HG03354 (cell line): ENCODE results near the gene SYNE4.
"Not testable (repeated sequence)": the region's sequence is repeated elsewhere in the genome, so short reads cannot be mapped to it uniquely, and the experiment has no call there.

Source experiments
- ATAC-seq: cut with Tn5 transposase; IDR thresholded peaks from one replicate; pipeline ENCODE4 v1.9.1; 2021; ENCODE audit warnings: mild to moderate bottlenecking; ENCODE audit not compliant: unreplicated experiment, poor library complexity, severe bottlenecking

Gene SYNE4, protein sequence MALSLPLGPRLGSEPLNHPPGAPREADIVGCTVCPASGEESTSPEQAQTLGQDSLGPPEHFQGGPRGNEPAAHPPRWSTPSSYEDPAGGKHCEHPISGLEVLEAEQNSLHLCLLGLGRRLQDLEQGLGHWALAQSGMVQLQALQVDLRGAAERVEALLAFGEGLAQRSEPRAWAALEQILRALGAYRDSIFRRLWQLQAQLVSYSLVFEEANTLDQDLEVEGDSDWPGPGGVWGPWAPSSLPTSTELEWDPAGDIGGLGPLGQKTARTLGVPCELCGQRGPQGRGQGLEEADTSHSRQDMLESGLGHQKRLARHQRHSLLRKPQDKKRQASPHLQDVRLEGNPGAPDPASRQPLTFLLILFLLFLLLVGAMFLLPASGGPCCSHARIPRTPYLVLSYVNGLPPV

DNA sequence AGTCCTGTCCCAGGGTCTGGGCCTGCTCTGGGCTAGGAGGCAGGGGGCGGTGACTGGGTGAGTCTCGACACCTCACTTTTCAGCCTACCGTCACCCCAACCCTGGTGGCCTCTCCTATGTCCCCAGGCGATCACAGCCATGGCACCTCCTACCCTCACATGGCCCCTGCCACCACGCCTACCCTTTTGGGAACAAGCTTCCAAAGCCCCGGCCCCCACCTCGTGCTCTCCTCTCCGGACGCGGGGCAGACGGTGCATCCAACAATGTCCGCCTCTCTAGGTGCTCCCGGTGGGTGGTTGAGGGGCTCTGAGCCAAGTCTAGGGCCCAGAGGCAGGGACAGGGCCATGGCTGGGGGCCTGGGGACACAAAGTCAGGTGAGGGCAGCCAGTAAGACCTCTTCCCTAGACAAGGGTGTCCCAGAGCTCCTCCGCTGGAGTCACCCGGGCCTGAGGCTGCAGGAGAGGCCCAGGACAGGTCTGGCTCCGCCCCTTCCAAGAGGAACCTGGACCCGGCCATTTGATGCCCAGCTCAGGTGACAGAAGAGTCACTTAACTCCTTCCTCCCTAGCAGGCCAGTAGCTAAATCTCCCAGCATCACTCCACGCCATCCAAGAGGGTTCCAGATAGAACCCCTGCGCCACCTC lies at the start of gene SYNE4:
TSS of gene SYNE4 (minus strand) at position 478 of the 643 bp plus-strand sequence. CDS start at position 346, 132 bp downstream.
- ATAC-seq, result no peak

DNA sequence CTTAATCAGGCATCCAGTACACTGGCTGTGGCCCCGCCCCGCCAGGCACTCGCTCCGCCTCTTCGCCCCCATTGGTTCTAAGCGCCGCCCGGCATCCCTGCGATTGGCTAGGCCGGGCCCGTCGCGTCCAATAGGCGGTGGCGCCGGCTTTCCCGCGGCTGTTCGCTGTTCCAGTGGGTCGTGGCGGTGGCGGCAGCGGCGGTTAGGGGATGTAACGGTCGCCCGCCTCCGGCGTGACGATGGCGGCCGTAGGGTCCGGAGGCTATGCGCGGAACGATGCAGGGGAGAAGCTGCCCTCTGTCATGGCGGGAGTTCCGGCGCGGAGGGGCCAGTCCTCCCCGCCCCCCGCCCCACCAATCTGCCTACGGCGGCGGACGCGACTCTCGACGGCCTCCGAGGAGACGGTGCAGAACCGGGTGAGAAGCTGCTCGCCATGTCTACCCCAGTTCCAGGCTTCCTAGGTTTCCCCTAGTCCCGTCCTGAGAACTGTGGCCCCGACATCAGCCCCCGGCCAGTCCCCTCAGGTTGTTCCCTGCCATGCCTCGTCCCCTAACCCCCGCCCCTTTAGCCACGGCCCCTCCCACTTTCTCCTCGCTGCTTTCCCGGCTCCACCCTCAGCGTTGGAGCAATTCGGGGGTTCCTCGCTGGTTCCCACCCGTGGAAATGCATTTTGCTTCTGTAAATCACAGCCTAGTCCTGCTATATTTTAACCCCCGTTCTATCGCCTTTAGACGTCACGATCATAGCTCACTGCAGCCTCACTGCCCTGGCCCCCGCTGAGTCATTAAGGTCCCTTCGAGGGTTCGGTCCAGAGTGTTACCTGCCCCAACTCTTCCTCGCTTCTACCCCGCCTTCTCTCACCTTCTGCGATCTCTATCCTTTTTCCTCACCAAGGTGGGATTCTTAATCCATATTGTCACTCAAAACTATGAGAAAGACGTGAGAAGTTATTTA lies 46.4 kb upstream of the SYNE4 start, which contains the start of gene WDR62:
TSS of gene WDR62 (plus strand) at position 165 of the 954 bp plus-strand sequence. CDS start at position 240, 75 bp downstream.
- ATAC-seq, result peak; percentile 75

DNA sequence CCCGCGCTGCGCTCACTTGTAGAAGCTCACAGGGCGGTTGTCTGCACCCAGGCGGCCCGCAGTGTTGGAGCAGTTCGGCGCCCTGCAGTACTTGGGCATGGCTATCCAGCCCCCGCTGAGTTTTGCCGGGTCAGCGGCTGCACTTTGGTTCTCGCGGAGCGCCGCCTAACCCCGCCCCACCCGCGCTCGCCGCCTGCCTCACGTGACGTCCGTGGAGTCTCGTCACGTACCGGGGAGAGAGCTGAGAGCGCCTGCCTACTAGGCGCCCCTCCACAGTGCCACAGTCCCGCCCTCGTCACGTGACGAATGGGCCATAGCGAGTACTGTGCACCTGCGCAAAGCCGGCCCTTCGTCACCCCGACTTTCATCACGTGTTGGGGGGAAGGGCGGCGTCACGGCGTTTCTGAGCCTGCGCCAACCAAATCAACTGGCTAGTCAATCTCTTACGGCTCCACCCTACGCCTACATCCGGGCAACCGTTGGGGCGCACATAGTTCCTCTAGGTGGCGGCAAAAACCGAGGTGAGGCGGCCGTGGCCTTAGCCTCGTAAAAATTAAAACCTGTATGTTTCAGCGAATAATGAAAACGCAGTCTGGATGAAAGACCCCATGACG lies 45.6 kb upstream of the SYNE4 start, which contains the start of gene THAP8:
TSS of gene THAP8 (minus strand) at position 167 of the 614 bp plus-strand sequence. CDS start at position 99, 68 bp downstream.
- ATAC-seq, result peak; percentile 86

DNA sequence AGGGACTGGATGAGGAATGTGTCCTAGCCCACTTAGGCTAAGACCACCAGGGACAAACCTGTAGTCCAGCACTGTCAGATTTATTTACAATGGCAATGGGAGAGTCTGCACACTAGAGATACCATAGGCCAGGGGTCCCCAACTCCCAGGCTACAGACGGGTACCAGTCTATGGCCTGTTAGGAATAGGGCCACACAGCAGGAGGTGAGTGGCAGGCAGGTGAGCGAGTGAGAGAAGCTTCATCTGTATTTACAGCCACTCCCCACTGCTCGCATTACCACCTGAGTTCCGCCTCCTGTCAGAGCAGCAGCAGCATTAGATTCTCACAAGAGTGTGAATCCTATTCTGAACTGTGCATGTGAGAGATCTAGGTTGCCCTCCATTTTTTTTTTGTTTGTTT lies 43.0 kb upstream of the SYNE4 start:
- ATAC-seq, result no peak

DNA sequence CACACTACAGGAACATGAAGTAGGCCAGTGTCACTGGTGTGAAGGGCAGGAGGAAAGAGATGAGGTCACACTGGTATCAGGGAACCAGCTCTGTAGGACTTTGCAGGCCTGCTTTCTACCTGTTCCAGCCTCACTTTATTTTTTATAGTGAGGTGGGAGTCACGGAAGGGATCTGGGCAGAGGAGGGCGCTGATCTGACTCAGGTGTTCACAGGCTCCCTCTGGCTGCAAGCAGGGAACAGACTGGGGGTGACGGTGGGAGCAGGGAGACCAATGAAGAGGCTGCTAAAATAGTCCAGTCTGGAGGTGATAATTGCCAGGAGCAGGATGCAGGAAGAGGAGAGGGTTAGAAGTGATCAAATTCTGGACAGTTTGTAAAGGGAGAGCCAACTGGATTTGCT lies 42.6 kb upstream of the SYNE4 start:
- no peak for ATAC-seq

DNA sequence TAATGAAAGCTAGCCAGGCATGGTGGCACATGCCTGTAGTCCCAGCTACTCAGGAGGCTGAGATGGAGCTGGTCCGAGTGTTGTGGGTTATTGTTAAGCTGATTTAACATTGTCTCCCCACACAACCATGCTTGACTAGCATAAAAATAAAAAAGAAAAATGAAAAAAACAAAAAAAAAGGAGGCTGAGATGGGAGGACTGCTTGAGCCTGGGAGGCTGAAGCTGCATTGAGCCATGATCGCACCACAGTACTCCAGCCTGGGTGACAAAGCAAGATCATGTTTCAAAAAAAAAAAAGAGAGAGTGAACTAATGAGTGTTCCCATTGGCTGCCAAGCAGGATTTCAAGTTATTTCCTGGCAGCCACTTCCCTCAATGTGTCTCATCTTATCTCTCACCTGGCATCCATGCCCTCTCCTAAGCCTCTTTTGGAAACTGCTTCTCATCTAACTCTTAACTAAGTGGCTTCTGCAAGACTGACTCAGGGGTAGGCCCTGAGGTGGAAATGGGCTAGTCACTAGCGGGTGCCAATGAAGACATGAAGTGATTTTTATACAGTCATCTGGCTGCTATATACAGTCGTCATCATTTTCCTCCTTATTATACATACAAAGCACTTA lies 40.6 kb upstream of the SYNE4 start:
- ATAC-seq, result no peak

GRCh38 chr19:36047835-36048234 lies 39.2 kb upstream of the SYNE4 start:
- ATAC-seq, result no peak

DNA sequence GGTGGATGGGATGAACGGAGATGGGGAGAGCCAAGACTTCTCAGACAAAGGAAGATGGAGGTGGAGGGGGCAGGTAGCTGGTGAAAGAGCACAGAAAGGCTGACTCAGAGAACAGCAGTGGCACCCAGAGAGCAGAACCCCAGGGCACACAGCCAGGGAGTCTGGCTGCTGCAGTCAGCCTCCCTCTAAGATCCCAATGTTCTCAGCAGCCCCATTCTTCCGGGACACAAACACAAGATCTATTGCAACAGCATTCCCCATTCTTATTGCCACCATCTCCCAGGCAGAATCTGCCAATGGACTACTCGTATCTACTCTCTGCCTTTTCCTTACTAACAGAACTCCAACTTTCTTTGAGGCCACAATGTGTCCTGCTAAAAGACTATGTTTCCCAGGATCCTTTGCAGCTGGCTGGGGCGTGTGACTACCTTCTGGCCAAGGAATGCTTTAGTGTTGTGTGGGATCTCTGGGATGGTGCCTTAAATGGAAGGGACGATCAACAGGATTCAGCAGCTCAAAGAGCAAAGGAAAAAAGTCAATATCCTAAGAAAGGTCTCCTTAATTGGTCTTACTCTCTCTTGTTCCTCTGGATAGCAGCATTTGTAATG lies 37.9 kb upstream of the SYNE4 start:
- no peak for ATAC-seq

- no peak for ATAC-seq
These were observed 35.3 kb upstream of the SYNE4 start for GRCh38 chr19:36043952-36044351.

DNA sequence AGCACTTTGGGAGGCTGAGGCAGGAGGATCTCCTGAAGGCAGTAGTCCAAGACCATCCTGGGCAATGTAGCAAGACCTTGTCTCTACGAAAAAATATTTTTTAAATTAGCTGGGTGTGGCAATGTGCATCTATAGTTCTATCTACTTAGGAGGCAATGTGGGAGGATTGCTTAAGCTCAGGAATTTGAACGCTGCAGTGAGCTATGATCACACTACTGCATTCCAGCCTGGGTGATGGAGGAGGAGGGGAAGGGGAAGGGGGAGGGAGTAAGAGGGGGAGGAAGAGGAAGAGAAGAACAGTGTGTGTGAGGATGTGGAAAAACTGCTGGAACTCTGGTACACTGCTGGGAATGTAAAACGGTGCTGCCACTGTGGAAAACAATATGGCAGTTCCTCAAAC lies 33.2 kb upstream of the SYNE4 start:
- no peak for ATAC-seq

DNA sequence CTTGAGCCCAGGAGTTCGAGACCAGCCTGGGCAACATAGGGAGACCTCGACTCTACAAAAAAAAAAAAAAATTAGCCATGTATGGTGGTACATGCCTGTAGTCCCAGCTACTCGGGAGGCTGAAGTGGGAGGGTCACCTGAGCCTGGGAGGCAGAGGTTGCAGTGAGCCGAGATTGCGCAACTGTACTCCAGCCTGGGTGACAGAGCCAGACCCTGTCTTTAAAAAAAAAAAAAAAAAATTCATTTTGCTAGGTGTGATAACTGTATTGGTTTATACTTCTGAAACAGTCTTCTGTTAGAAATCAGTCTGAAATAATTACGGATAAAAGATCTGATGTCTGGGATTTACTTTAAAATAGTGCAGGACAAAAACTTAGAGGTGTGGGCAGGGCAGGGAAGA lies 32.5 kb upstream of the SYNE4 start:
- ATAC-seq, result not testable (repeated sequence)

DNA sequence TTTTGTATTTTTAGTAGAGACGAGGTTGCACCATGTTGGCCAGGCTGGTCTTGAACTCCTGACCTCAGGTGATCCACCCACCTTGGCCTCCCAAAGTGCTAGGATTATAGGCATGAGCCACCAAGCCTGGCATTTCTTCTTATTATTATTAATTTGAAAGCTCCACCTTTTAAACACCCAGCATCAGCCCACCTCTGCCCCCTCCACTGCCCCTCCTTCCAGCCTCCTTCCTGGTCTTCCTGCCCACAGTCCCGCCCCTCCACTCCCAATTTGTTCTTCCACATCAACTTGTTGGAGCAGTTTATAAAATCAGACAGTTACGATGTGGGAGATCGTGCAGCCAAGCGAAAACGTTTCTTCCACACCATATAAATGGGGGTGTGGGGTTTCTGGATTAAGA lies 31.9 kb upstream of the SYNE4 start:
- ATAC-seq, result no peak

DNA sequence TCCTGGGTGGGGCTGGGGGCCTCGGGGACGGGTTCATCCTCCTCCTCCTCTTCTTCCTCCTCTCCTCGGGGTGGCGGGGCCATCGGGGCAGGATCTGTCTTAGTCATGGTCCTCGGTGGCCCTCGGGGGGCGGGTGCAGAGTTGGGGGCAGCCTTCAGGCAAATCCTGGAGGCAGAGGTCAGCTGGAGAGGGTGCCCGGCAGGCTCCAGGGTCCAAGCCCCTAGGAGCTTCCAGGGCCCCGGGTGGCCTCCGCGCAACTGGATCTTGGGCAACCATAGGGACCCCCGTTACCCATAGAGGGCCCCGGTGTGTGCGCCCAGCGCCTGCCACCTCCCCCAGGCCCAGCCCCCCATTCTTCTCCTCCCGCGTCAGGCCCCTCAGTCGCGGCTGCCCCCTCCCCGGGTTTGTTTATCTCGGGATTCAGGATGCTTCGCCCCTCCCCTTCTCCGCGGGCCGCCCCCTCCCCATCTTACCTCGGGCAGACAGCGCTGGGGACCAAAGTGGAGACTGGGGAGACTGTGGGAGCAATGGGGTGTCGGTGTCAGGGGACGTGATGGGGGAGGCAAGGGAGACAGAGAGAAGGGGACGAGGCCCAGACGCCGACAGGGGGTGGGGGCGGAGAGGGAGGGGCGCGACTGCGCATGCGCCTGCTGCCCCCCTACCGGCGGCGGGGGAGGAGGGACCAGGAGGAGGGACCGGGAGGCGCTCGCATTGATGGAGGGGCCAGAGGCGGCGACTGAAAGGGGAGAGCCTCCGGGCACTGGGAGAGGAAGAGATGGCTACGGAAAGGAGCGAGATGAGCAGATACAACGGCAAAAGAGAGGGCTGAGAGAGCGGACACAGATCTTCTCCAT lies 23.9 kb upstream of the SYNE4 start, which contains the start of gene CLIP3:
TSS of gene CLIP3 (minus strand) at position 623 of the 854 bp plus-strand sequence. CDS start at position 107, 516 bp downstream.
- no peak for ATAC-seq

GRCh38 chr19:36031308-36031707 lies 22.7 kb upstream of the SYNE4 start:
- ATAC-seq, result no peak

GRCh38 chr19:36030264-36031148 lies 21.9 kb upstream of the SYNE4 start:
- no peak for ATAC-seq

DNA sequence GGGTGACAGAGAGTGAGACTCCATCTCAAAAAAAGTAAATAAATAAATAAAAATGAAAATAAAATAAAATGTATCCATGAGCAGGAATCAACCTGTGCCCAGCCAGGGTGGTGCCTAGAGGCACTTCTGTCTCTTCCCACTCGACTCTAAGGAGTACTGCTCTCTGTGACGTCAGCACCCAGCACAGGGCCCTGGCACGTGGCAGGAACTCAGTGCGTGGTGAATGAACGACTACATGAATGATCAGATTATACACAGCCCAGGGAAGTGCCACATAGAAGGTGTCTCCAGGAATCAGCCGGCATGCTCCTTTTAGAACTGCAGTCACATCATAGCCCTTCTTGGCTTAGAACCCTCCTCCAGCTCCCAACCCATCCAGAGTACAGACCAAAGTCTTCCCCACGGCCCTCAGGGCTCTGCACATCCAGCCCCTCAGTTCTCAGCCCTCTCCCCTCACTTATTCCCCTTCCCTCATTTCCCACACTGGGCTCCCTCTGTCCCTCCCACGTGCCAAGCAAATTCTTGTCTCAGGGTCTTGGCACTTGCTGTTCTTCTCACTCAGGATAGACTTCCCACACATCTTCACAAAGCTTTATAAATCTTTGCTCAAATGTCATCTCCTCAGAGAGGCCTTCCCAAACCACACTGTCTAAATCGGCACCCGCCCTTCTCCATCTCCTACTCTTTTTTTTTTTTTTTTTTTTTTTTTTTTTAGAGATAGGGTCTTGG lies 19.9 kb upstream of the SYNE4 start:
- no peak for ATAC-seq
